NCI-H774 (cell line): Measurements from ENCODE around the gene ASTN2.
A peak's percentile ranks its signal among the peaks of the same experiment; 100 is the strongest.
"Not testable (repeated sequence)": the region's sequence is repeated elsewhere in the genome, so short reads cannot be mapped to it uniquely, and the experiment has no call there.

ENCODE experiments used
- DNase-seq: peaks from one replicate; lab custom pipeline; 2025; lab: John Stamatoyannopoulos, UW

The ASTN2 gene

GRCh38 chr9:117076571-117077290 lies 338.1 kb downstream of the ASTN2 start:
- DNase-seq = no peak

- no peak for DNase-seq
These were observed 339.2 kb downstream of the ASTN2 start for GRCh38 chr9:117075636-117076035.

- DNase-seq = no peak
These were observed 339.9 kb downstream of the ASTN2 start for GRCh38 chr9:117074784-117075520.

- DNase-seq = no peak
These were observed 340.6 kb downstream of the ASTN2 start for GRCh38 chr9:117074342-117074662.

- peak; percentile 27 for DNase-seq
These were observed 341.1 kb downstream of the ASTN2 start for GRCh38 chr9:117073539-117074341.

- no peak for DNase-seq
These were observed 341.8 kb downstream of the ASTN2 start for GRCh38 chr9:117073071-117073470.

- DNase-seq = no peak
These were observed 342.6 kb downstream of the ASTN2 start for GRCh38 chr9:117072216-117072615.

- not testable (repeated sequence) for DNase-seq
These were observed 343.1 kb downstream of the ASTN2 start for GRCh38 chr9:117071673-117072207.

- DNase-seq = no peak
These were observed 351.0 kb downstream of the ASTN2 start for GRCh38 chr9:117063721-117064471.

- no peak for DNase-seq
These were observed 353.9 kb downstream of the ASTN2 start for GRCh38 chr9:117060963-117061362.

- DNase-seq = no peak
These were observed 364.9 kb downstream of the ASTN2 start for GRCh38 chr9:117050007-117050406.

GRCh38 chr9:117046666-117047327 lies 368.1 kb downstream of the ASTN2 start:
- DNase-seq = no peak

GRCh38 chr9:117044241-117044640 lies 370.6 kb downstream of the ASTN2 start:
- no peak for DNase-seq

- no peak for DNase-seq
These were observed 371.7 kb downstream of the ASTN2 start for GRCh38 chr9:117043159-117043558.

- no peak for DNase-seq
These were observed 379.3 kb downstream of the ASTN2 start for GRCh38 chr9:117035546-117035945.

GRCh38 chr9:117034866-117035265 lies 380.0 kb downstream of the ASTN2 start:
- DNase-seq = no peak

GRCh38 chr9:117030254-117030768 lies 384.5 kb downstream of the ASTN2 start:
- DNase-seq = no peak

GRCh38 chr9:117029341-117029740 lies 385.5 kb downstream of the ASTN2 start:
- DNase-seq = no peak

- no peak for DNase-seq
These were observed 386.6 kb downstream of the ASTN2 start for GRCh38 chr9:117028103-117028858.

GRCh38 chr9:117021906-117022305 lies 393.0 kb downstream of the ASTN2 start:
- peak; percentile 82 for DNase-seq
